Measurements from ENCODE around the gene CCDC188.

The CCDC188 gene

DNA sequence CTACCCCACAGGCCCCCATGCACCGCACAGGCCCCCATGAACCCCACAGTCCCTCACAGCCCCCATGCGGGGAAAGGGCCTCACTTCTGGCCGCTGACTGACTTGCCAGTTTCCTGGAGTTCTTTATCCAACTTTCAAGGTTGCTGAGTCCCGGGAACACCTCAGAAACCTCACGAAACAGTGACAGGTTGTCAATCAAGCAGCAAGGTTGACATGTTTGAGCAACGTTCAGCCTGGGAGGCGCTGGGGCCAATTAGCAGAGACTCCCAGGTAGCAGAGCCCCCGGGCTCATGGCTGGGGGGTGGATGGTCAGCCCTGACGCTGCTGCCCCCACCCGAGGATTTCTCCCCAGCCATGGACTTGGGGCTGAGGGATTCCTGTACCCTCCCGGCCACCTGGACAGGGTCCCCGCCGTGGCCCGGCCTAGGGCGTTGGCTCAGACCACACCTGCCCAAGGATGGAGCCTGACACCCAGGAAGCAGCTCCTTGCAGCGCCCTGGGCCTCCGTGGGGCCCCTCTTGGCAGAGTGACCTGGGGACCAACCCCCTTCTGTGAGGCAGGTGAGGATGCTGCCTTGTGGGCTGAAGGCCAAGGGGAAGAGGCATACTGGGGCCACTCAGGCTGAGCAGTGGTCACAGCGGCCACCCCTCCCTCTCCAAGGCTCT lies 33.8 kb upstream of the CCDC188 start:
- DNase-seq: no peak

DNA sequence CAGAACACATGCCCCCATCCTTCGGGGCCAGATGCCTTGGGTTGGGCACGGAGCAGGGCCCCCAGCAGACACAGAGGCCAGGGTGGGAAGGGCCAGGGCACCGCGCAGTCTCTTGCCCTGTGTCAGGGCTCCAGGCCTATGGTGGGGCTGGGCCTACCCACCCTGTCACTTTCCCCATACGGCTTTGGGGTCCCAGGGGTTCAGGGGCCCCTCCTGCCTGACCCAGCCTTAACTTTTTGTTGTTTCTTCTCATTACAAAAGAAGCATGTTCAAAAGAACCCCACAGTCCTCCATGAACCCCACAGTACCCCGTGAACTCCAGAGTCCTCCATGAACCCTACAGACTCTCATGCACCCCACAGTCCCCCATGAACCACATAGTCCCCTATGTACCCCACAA lies 33.0 kb upstream of the CCDC188 start:
- DNase-seq: no peak

DNA sequence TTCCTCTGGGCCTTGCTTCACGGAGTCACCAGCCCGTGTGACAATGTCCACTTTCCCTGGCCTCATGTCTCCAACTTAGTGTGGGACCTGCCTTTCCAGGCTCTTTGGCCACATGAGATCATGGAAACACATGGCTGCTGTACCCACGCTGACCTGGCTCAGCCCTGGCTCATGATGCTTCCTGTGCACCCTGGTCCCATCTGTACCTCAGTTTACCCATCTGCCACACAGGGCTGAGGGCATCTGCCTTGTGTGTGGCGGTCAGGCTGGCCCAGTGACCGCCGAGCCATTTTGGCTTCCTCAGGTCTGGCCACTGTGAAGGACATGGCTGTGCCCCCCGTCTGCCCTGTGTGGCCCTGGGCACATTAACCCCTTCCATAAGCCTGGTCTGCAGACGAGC lies 32.2 kb upstream of the CCDC188 start:
- DNase-seq: no peak

DNA sequence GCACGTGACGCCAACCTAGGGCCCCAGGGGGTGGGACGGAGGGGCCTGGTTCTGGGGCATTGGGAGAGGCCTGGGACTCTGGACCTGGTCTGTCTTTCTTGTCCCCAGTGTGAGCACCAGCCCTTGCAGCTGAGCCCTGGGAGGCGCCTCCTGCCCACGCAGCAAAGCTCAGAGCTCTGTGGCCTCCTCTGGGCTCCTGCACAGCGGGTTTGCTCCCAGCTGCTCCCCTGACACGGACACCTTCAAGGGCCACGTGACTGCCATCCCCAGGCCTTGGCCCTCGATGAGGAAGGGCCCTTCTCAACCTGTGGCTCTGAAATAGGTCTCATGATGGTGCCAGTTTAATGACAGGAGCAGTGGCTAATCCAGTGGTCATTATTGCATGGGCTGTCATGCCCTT lies 31.5 kb upstream of the CCDC188 start:
- DNase-seq: no peak

DNA sequence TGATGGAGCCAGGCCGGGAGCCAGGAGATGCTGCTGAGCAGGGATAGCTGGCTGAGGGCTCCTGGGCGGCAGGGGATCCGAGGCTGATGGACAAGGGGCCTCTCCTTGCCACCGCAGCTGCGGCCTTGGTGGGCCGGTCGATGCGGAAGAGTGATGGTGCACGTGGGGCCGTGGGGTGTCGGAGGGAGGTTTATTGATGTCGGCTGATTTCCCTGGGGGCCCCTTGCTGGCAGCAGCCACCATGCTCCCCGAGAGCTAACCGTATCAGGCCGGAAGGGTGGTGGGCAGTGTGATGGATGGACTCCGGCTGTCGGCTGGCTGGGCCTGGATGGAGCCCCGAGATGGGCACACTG lies 31.0 kb upstream of the CCDC188 start:
- DNase-seq: no peak

DNA sequence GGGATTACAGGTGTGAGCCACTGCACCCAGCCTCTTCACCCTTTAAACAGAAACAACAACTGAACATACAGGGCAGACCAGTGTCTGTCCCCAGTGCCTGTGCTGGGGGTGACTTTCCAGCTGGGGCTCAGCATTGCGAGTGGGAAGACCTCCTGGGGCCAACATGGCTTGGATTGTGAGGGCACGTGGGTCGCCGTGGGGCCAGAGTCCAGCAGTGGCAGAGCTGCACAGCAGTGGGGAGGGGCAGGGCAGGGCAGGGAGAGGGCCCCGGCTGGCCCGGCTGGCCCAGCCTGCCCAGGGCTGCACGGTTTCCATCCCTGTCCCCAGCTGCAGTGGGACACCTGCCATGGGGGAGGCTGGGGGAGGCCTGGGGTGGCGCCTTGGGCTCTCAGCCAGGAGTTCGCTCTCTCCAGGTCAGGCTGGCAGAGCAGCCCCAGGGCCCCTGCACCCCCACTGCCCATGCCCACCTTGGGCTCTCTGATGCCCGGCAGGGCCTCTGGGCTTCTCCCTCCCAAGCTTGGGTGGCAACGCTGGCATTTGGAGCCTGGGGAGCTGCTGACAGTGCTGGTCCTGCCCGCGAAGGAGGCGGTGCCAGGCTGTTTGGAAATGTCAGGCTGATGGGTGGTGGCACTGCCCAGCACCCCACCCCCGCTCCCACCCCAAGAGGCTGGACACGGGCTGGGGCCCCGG lies 30.5 kb upstream of the CCDC188 start:
- DNase-seq: no peak

DNA sequence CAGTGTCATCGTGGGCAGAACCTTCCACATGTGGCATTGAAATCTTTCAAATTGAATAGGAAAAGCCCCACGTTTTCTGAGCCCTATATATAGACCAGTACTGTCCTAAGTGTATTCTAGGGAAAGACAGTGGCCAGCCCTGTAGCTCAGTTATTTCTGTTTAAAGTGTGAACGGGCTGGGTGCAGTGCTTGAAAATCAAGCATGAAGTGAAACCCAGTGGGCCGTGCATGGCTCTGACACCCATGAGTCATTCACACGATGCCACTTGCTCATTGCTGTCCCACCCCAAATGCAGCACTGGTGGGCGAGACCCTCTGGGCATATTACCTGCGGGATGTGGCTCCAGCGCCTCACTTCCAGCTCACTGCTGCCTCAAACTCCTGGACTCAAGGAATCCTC lies 29.8 kb upstream of the CCDC188 start:
- no peak for DNase-seq

DNA sequence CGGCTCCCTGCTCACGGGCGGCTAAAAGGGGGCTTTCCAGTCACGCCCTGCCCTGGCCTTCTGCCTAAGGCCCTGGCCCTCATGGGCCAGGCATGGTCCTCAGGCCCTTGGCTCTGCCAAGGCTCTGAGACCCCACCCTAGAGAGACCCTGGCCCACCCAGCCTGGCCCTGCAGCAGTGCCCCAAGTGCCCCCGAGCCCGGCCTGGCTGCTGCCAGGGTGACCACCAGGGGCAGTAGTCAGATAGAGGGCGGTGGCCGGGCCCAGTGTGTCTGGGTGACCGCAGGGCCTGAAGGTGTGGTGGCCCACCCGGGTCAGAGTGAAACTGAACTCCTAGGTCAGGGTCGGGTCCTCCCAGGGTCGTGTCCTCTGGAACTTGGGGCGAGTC lies 29.4 kb upstream of the CCDC188 start:
- no peak for DNase-seq

DNA sequence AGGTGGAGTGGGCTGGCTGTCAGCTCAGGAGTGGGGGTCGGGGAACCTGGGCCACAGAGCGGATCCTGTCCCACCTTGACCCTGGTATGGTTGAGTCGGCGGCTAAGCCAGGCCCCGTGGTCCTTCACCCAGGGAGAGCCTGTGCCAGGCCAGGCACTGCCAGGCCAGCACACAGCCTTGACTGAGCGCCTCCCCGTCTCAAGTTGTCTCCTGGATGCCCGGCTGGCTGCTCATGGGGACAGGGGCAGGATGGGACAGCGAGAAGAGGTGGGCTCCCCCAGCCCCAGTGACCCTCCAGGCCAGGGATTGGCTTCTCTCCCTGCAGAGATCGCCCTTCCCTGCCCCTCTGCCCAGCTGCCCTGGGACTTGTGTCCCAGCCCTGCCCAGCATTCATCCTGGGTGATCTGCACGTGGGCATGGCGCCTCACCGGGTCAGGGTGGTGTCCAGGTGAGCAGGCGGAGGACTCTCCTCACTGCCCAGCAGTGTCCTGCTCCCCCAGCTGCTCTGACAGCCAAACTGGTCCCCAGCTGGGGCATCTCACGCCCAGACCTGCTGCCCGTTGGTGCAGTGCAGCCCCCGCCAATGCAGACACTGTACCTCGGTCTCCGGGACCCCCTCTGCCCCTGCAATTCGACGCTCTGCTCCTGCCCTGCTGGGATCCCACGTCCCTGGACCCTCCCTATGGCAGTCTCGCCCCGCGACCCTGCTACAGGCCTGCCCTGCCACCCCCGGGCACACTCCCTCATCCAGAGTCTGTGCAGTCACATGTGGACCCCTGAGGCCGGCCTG lies 28.8 kb upstream of the CCDC188 start:
- DNase-seq: no peak

DNA sequence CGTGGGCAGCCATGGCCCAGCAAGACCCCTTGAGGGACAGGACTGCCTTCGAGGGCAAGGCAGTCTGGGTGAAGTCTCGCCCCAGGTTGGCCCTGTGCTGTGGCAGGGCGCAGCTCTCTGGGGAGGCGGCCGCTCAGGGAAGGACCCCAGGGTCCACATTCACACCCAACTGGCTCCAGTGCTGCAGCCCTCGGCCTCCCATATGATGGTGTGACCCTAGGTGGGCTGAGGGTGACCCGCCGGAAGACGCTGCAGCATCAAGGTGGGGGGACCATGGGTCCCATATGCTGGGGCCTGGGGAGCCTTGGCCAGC lies 28.0 kb upstream of the CCDC188 start:
- no peak for DNase-seq

DNA sequence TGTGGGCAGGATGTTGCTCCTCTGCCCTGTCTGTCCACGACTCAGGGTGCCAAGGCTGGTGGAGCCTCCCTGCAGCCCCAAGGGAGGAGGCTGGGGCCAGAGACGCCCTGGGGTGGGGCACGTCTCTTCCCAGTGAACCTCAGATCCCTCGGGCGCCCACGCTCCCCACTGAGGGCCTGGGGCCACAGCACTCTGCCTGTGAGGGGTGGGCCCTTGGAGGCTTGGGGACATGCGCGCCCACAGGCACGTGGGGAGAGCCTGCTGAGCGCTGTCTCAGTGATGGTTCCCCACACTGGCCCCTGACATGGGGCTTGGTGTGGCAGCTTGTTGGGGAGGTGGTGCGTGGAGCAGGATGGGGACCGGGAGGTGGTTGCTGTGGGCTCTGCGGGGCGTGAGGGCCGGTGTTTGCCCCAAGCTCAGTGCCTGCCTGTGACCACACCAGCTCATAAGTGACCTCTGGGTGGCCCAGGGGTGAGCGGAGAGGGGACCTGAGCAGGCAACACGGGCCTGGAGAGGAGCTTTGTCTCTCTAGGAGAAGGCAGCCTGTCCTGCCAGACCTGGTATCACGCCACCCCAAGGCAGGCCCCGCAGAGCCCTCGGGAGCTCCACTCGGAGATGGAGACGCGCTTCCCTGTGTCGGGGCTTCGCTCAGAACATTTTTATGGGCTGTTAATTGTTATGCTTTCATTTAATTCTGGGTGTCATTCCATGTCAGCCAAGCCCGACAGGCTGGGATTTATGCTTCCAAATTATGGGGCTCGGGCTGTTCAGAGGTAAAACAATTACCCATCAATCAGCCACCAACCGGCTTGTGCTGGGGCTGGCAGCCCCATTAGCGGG lies 27.4 kb upstream of the CCDC188 start:
- DNase-seq: no peak

DNA sequence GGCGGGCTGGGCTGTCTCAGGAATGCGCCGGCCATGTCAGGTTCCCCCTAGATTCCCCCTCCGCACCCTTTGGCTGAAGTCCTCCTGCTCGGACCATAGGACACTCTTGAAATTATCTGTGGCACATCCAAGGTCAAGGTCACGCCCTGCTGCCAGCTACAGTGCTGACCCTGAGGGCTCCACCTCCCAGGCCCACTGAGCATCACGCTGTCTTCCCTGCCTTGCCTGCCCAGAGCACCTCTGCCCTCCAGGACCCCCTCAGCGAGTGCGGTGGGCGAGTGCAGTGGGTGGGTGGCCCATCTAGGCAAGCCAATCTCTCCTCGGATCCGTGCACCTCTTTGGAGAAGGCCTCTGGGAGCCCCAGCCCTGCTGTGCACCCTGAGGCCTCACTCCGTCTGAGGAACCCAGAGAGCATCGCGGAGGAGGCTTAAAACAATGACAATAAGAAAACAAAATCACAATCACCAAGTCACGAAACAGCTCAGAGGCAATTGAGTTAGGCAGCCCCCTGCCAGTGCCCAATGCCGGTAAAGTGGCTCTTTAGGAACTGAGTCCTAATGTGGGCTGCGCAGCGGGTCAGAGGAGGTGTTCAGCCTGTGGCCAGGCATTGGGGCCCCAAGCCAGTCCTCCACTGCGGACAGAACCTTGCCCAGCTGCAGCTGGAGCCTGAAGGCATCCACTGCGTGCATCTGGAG lies 26.5 kb upstream of the CCDC188 start:
- no peak for DNase-seq

DNA sequence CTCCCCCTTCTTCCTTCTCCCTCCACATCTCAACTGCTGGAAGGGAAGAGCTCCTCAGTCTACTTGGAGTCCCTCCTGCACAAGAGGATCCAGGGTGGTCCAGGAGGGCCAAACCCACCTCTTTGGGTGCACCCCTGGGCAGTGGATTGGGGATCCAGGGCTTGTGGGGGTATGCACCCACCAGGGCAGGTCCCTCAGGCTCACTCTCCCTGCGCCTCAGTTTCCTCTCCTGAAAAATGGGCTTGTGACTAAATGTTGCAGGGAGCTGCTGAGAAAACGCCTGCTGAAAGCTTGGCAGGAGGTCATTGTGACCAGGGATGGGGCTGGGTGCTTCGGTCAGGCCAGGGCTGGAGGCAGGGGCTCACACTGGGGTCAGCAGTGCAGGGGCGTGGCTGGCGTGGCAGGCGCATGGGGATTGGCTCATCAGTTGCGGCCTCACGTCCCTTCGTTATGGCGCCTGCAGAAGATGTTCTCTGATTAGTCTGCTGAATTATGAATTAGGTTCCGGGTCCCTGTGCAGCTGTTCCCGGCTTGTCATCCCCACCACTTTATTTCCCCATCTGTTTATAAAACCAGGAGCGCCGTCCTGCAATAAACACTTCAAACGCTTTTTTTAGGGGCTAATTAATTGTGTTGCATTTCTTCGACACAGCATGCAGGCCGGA lies 25.7 kb upstream of the CCDC188 start:
- DNase-seq: no peak

DNA sequence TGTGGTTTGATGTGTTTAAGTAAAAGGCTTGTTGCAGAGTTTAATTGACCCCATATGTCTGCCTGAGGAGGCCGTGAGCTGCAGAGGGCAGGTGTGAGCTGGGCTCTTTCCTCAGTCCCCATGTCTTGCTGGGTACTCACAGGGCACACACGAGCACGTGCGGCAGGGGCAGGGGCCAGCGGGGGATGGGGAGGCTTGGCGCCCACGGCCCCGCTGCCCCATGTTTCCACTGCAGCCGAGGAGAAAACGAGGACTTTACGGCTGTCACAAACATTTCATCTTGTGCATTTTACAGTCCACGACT lies 24.7 kb upstream of the CCDC188 start:
- DNase-seq: no peak

DNA sequence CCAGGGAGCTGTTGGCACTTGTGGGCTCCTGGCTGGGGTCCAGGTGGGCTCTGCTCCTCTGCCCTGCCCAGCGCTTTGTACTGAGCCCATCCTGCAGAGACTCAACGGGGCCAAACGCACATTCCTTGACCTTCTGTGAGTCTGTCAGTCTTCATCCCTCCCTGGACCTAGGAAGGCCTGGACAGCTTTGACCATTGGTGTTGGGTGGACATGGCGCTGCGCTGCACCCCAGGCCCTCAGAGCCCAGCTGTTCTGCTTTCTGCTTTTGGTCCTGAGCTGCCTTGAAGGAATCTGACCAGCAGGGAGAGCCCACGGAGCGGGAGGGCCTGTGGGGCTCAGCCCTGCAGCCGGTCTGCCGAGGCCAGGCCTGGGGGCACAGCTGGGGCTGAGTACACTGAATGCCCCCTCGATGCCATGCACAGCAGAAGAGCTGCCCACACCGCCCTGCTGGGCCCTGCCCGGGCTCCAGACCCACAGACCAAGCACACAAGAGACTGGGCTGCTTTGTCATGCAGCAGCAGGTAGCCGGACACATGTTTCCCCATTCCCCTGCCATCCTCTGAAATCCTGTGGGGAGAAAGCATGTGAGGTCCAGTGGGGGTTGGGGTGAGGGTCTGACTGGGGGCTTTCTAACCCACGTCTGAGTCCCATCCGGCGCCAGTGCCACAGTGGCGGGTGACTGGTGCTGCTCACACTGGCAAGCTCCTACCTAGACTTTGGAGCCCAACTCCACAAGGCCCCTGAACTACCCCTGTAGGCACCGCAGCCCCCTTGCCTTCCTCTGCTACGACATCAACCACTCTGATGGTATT lies 24.1 kb upstream of the CCDC188 start:
- no peak for DNase-seq

DNA sequence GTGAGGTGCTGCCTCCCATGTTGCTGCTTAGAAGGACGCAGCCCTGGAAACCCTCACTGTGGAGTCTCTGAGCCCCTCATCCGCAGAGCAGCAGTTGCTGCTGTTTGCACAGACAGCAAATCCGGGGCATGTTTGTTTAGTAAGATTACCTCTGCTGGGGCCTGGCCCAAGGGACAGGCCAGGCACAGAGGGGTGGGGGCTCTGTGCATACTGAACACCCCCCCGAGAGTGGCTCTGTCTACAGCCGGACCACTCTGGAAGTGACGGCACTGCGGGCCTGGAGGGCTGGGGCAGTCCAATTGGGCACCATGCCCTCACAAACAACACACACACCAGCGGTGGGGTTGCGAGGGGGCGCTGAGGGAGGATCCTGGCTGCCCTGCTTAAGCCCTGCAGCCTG lies 22.9 kb upstream of the CCDC188 start:
- DNase-seq: no peak

DNA sequence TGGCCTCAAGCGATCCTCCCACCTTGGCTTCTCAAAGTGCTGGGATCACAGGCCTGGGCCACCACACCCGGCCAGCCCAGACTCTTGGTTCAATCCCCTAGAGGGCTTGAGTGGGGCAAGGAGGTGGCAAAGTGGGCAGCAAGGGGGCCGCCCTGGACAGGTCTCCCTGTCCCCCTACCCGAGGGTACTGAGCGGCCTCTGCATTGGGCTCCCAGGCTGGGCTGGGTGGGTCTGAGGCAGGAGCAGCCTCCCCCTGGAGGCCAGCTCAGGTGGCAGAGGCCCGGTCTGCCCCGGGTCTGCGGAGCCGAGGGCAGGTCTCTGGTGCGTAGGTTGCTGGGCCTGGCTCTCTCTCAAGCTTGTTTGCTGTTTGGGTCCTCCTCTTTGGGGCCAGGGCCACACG lies 22.4 kb upstream of the CCDC188 start:
- DNase-seq: no peak

DNA sequence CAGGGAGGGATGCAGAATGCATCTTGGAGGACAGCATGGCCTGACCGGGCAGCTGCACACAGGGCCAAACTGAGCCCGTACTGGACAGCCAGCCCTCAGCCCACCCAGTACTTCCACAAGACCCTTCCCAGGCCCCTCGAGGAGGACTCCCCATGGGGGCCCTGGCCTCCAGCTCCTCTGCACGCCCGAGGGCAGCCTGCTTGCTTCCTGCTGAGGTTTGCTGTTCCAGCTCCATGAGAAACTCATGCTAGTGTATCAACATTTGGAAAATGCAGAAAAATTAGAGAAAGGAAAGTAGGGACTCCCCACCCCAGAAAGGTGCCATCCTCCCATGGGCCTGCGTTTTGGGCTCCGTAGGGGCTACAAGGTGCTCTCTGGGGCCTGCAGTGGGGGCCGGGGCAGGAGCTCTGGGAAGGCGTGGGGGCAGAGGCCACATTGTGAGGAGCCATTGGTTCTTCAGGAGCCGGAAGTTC lies 21.3 kb upstream of the CCDC188 start:
- DNase-seq: no peak

DNA sequence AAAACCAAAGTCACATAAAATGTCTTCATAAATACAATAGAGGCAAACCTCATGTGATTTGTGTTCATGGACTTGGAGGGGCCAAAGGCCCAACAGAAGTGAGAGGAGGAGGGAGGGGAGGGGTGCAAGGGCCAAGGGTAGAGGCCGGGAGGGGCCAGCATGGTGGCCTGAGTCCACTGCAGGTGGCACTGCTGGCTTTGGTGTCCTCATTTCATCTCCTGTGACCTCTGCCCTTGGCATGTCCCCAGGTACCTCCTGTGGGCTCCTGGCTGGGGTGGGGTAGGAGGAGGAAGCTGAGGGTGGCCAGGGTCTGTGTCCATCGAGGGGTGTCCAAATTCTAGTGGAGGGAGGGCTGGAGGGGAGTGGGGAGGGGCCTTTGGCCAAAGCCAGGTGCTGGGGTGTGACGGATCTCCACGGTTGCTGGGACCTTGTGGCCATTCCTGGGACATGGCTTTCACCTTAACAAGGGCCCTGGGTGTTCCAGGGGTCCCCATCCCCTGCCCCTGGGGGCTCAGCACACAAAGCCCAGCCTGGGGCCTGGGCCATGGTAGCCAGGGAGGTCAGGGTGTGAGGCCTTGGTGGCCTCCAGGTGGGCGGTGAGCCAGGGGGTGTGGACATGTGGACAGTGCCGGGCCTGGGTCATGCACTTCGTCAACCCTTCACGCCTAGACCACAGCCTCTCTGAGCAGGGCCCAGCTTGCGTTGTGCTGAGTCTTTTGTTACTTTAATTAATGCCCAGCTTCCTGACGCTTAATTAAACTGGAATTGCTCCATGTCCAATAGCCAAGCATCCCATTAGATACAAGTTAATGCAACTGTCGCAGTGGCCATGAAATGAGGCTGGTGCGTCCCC lies 20.7 kb upstream of the CCDC188 start:
- DNase-seq: no peak

DNA sequence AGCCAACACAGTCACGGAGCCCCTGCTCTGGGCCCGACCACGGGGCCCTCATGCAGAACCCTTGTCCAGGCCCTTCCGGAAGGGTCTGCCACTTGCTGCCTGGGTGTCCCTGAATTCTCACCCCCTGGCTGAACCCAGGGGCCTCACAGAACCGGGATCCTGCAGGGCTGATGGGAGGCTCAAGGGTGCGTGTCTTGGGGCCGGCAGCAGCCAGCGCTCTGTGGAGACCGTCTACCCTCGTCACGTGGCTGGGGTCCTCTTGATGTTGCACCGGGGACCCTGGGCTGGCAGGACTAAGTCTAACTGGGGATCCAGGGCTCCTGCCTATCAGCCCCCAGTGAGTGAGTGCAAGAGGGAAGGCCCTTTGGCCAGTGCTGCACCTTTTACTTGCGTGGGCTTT lies 19.3 kb upstream of the CCDC188 start:
- DNase-seq: no peak
